ENCODE results near the gene DCTD.

Gene DCTD

DNA sequence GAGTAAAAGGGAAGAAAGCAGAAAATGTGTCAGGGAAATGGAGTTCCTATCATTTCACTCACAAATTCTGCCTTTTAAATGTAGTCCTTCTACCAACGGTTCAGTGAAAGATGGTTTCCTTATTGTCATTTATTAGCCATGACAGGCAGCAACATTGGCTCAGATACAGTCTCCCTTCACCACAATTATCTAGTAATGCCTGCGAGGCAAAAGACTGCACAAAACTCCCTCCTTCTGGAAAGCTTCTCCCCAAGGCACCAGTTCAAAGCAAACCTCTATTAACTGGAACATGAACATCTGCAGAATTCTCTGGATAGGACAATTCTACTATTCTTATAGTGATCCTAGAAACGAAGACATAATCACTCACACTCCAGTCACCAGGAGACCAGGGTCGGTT, 28.3 kb downstream of the DCTD start:
- no peak for DNase-seq

- DNase-seq, result no peak
These were observed 30.4 kb downstream of the DCTD start for GRCh38 chr4:182886768-182887167.

DNA sequence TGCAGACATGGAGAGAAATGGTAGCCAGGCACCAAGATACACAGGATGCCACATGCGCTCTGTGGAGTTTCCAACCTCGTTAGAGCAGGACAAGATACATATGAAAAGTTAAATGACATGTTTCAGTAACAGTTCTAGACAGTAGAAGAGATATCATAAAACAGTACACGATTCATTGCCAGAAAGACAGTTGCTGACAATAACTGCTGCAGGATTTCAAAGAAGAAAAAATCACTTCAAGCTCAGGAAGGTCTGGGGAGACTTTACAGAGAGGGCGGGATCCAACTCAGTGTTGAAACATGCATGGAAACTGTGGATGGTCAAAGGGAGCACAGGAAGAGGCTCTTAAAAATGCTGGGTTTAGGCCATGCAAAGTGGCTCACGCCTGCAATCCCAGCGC, 31.0 kb downstream of the DCTD start:
- no peak for DNase-seq

DNA sequence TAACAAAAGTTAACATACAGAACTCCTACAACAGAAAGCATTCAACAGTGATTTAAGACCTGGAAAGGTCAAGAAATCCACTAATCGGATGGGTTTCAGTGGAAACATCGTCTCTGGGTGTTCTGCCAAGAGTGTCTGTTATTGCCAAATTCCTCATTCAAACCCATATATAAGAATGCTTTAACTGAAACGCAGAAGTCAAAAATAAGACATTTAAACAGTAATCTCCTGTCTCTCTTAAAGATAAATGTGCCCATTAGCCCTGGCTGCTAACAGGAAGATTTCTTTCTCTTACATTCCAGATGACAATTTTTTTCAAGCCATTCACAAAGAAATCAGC, 31.5 kb downstream of the DCTD start:
- no peak for DNase-seq

DNA sequence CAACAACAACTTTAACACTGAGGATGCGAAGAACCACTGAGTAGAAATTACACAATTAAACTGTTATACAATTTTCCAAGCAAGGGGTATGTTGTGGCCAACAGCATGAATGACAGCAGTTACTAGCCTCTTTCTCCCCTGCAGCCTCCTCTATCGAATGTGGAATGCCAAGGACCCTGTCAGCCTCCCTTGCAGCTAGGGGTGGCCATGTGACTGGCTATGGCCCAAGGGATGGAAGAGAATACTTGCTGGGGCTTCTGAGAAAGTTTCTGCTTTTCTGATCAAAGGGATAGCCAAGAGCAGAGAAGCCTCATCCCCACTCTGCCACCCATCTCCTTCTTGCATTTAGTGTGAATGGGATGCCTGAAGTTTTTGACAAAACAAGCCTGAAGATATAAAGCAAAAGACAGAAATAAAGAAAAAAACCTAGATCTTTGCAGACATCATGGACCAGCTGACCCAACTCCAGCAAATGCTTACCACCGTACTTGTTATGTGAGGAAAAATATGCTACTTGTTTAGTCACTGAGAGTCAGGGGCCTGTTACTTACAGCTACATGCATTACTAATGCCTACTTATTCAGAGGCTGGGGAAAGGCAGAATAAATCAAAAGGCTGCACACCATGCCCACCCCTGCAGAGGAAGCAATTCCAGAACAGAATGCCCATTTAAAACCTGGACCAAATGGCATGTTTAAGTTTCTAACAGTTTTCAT, 32.0 kb downstream of the DCTD start:
- no peak for DNase-seq

DNA sequence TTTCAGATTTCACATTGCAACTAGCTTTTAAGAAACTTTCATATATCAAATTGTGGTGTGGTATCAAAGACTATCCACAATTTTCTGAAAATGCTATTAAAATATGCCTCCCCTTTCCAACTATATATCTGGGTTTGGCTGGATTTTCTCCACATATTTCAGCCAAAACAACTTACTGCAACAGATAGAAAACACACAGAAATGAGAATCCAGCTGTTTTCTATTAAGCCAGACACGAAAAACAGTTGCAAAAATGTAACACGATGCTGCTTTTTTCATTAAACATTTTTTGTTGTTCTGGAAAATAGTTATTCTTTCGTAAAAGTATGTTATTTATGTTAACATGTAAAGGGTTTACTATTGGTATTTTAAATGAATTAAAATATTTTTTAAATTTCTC, 33.1 kb downstream of the DCTD start:
- no peak for DNase-seq

DNA sequence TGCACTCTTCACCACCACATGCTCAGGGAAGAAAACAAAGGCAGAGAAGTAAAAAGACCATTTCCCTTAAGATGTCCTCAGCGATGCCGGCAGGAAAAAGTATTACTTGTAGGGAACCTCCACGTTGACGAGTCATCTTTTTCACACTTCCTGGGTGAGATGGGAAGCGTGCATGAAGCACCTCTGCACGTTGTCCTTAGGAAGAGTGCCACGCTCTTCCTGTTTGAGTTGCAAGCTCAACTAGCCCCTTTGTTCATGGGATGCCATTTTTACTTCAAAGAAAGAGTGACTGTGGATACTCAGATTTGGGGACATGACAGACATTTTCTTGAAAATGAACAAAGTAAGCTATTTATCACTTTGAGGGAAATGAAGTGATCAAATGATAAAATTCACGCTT, 33.8 kb downstream of the DCTD start:
- no peak for DNase-seq

DNA sequence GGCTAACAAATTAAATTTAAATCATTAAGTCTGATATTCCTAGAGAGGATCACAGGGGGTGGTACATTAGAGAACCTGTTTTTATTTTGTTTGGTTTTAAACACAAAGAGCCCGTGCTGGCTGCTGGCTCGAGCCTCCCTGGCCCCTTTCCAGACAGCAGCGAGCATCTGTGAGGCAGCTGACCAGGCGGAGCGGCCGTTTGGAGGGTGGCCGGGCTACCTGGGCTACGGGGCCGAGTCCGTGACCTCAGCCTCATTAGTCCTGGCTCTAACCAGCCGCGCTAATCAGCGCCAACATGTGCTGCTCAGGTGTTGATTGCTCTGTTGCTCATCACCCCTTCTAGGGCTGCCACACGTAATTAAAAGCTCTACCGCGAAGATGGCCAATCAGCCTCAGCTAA, 35.3 kb downstream of the DCTD start:
- no peak for DNase-seq

- DNase-seq, result no peak
These were observed 36.5 kb downstream of the DCTD start for GRCh38 chr4:182880387-182881356.

DNA sequence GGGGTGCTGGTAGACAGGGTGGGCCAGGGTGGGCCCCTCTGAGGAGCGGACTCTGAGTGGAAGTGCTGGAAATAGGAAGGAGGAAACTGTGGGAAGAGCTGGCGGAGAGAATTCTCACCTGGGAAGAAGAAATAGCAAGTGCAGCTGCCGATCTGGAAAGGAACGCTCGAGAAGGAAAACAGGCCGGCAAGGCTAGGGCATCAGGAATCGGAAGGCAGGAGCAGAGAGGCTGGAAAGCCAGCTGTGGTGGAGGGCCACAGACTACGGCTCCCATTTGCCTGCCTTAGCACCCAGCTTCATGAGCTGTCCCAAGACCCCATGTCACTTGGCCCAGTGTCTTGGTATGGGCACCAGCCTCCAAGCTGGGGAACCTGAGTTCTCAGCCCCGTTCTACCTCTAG, 37.3 kb downstream of the DCTD start:
- DNase-seq, result no peak

GRCh38 chr4:182878633-182879495, 38.3 kb downstream of the DCTD start:
- no peak for DNase-seq

DNA sequence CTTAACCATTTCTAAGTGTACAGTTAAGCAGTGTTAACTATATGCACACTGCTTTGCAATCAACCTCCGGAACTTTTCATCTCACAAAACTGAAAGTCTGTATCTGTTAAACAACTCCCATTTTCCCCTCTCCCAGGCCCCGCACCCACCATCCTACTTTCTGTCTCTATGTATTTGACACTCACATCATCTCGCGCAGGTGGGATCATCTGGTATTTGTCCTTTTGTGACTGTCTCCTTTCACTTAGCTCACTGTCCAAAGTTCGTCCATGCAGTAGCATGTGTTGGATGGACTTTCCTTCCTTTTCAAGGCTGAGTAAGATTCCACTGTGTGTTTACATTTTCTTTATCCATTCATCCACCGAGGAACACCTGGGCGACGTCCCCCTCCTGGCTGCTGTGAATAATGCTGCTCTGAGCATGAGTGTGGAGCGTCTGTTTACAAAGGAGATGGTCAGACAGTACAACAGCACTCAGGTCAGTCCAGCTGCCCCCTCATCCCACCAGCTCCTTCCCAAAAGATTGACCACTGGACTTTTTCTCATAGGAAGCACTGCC, 39.8 kb downstream of the DCTD start:
- DNase-seq, result no peak

DNA sequence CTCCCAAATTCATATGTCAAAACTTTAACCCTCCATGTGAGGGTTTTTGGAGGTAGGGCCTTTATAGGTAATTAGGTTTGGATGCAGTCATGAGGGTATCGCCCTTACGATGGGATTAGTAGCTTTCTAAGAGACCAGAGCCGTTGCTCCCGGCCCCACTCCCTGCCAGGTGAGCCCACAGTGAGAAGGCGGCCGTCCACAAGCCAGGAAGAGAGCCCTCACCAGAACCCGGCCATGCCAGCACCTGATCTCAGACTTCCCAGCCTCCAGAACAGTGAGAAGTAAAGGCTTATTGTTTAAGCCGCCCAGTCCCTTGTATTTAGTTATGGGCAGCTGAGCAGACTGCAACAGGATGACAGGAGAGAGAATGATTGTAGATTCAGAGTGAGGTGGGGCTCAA, 40.8 kb downstream of the DCTD start:
- DNase-seq, result no peak

DNA sequence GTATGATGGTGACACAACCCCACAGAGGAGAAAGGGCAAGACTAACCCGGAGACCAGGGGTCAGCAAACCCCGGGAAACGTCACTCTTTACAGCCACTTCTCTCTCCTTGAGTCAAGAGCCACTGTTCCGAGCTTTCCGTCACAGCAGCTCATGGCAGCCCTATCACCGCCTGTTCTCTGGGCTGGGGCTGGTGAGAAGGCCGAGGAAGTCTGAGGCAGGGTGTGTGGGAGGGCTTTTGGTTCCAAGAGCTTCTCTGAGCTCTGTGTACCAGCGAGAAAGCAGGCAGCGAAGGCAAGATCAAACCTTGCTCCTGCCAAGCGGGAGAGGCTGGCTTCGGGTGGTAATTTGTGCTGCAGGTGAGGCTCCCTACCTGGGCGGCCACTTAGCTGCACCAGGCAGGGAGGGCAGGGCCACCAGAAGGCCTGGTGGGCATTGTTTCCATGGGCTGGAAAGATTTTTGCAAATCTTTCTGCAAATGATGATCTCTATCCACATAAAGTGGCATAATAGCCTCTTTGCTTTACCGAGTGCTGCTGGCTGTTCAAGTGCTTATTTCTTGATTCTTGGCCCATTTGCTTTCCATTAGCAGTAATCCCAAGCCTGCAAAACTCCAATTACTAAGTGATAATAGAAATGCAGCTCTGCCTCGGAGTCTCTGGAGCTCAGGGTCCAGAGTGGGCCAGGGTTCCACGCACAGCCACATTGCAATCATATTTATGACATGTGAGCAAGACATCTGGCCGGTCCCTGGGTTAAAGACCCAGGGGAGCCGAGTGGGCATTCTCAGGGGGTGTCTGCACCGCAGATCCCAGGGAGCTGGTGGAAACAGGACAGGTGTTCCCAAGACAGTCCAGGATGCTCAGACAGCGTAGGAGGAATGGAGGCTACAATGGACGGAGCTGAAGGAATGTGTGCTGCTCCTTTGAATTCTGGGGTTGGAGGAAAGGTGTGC, 41.5 kb downstream of the DCTD start:
- no peak for DNase-seq

- no peak for DNase-seq
These were observed 42.3 kb downstream of the DCTD start for GRCh38 chr4:182874797-182875345.

GRCh38 chr4:182874304-182874751, 42.9 kb downstream of the DCTD start:
- DNase-seq, result no peak

- DNase-seq, result no peak
These were observed 43.5 kb downstream of the DCTD start for GRCh38 chr4:182873726-182874125.

GRCh38 chr4:182873289-182873688, 43.9 kb downstream of the DCTD start:
- DNase-seq, result no peak

DNA sequence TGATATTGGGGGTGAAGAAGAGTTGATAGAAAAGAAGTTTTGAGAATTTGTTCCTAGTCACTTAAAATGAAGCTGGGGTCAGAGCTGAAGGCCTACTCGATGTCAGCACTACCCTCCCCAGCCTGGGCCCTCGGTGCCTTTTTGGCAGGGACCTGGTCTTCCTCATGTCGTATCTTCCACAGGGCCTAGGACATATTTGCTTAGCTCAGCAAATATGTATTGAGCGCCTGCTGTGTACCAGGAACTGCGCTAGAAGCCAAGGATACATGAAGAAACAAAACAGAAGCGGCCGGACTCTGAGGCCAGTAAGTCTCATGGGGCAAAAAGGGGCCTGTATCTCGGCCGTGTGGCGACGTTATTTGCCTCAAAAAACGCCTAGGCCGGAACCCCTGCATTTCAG, 44.3 kb downstream of the DCTD start:
- DNase-seq, result no peak

DNA sequence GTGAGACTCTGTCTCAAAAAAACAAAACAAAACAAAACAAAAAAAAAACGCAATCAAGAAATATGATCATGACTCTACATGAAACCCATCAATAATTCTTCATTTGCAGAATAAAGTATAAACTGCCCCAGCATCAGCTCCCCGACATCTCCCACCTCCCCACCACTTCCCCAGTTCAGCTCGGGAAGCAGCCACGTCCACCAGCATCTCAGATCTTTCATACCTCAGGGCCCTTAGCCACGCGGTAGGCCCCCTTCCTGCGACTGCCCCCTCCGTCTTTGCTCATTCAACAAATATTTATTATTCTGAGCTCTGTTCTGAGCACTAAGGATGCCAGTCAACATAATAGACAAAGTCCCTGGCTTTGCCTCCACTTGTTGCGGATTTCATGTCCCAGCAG, 45.6 kb downstream of the DCTD start:
- DNase-seq, result no peak

DNA sequence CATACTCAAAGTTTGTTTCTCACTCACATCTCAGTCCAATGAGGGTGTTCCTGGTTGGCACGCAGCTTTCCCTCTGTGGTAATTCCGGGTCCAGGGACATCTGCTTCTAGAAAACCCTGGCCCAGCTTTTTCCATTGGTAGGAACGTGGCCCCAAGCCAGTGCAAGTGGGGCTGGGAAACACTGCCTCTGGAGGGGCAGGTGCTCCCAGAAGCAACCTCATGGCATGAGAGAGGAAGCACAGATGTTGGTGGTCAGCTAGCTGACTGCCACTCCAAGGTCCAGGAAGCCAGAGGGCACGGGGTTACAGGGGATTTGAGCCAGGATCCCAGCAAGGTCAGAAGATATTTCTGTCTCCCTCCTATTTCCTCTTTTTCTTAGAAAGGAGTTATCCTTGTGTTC, 47.5 kb downstream of the DCTD start:
- no peak for DNase-seq

- DNase-seq, result no peak
These were observed 50.4 kb downstream of the DCTD start for GRCh38 chr4:182866746-182867145.
